ENCODE data around the gene AGO3.

AGO3 gene

DNA sequence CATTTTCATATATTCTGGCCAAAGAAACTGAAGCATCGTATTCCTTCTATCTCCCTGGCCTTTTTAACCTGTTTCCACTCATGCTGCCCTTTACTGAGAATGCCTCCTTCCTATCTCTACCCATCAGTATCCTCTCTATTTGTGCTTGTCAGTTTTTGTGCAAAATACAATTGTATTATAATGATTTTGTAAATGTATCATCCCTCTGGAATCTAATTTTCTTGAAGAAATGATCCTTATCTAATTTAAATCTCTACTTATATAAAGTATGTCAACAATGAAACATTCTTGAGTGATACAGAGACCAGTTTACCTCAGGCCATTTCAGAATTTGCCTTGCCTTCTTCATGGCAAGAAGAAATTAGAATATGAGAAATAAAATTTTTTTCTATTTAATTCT lies 93.9 kb downstream of the AGO3 start:
- TF ChIP-seq, protein P1, sequence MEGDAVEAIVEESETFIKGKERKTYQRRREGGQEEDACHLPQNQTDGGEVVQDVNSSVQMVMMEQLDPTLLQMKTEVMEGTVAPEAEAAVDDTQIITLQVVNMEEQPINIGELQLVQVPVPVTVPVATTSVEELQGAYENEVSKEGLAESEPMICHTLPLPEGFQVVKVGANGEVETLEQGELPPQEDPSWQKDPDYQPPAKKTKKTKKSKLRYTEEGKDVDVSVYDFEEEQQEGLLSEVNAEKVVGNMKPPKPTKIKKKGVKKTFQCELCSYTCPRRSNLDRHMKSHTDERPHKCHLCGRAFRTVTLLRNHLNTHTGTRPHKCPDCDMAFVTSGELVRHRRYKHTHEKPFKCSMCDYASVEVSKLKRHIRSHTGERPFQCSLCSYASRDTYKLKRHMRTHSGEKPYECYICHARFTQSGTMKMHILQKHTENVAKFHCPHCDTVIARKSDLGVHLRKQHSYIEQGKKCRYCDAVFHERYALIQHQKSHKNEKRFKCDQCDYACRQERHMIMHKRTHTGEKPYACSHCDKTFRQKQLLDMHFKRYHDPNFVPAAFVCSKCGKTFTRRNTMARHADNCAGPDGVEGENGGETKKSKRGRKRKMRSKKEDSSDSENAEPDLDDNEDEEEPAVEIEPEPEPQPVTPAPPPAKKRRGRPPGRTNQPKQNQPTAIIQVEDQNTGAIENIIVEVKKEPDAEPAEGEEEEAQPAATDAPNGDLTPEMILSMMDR (conservative IDR thresholded peaks at IDR 0.05; ENCODE audit: low read depth, low read length), result no peak
- no peak overlapping the region for H3K4me3 ChIP-seq (ENCODE audit: low read length)
- DNase-seq (ENCODE audit: low read depth), result no peak

DNA sequence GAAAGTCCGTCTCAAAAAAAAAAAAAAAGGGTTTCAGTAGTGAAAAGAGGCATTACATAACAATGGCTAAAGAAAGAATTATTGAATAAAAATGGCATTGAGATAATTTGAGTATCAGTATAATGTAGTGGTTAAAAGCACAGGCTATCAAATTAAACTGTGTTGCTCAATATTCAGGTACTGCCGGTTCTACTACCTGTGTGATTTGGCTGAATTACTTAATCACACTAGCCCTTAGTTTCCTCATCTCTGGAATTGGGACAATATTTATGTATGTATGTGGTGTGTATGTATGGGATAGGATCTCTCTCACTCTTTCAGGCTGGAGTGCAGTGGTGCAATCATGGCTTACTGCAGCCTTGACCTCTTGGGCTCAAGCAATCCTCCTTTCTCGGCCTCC lies 96.9 kb downstream of the AGO3 start:
- no peak for DNase-seq (ENCODE audit: low read depth)
- TF ChIP-seq, protein P1 (conservative IDR thresholded peaks at IDR 0.05; ENCODE audit: low read depth, low read length), result no peak
- no peak overlapping the region for H3K4me3 ChIP-seq (ENCODE audit: low read length)

DNA sequence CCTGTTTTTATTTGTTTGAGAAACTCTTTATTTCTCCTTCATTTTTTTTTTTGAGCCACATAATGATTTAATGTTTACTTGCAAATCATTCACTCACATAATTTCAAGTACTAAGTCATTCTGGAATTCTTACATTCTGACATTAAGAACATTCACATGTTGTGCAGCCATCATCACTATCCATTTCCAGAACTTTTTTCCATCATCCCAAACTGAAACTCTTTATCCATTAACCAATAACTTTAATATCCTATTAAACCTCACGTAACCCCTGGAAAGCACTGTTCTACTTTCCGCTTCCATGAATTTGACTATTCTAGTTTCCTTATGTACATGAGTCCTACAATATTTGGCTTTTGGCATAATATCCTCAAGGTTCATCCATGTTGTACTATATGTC lies 100.5 kb downstream of the AGO3 start:
- no peak for DNase-seq (ENCODE audit: low read depth)
- no peak overlapping the region for H3K4me3 ChIP-seq (ENCODE audit: low read length)
- TF ChIP-seq, protein P1 (conservative IDR thresholded peaks at IDR 0.05; ENCODE audit: low read depth, low read length), result no peak

DNA sequence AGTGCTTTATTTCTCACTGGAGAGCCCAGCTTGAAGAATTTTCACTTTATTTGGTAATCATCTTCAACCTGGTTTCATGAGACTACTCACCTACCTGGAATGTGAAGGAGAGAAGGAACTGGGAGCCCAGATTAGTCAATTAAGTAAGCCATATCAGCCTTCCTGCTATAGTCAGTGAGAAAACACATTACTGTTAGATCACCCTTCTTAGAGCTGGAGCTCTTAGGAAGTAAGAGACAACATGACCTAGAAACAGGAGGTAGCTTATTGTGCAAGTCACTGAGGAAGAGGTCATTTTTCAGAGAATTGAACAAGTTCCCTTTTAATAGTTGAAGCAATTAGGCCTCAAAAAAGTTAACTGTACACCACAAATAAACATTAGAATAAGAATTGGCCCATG lies 103.8 kb downstream of the AGO3 start:
- no peak overlapping the region for H3K4me3 ChIP-seq (ENCODE audit: low read length)
- TF ChIP-seq, protein P1 (conservative IDR thresholded peaks at IDR 0.05; ENCODE audit: low read depth, low read length), result no peak
- peak; percentile 26 for DNase-seq (ENCODE audit: low read depth)

DNA sequence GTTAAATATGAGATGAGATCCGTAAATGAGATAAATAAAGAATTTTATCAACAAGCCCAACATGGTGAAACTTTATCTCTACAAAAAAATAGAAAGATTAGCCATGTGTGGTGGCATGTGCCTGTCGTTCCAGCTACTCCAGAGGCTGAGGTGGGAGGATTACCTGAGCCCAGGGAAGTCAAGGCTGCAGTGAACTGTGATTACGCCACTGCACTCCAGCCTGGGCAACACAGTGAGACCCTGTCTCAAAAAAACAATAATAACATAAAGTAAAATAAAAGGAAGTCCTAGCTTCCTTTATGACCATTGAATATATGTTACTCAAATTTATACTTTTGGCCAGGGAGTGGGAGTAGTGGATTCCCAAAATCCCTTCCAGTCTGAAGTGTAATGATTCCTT lies 104.2 kb downstream of the AGO3 start:
- TF ChIP-seq, protein P1 (conservative IDR thresholded peaks at IDR 0.05; ENCODE audit: low read depth, low read length), result no peak
- DNase-seq (ENCODE audit: low read depth), result no peak
- no peak overlapping the region for H3K4me3 ChIP-seq (ENCODE audit: low read length)

DNA sequence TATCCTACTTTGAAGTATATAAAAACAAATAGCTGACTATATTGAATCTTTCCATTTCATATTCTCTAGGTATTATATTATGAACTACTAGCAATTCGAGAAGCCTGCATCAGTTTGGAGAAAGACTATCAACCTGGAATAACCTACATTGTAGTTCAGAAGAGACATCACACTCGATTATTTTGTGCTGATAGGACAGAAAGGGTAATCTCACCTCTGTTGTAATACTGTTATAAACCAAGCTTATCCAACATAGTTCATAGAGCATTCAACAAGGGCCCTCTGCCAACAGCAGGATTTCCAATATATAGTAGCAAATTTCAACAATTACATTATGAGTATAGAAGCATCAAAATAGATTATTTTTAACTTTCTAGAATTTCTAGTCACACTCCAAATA lies 109.3 kb downstream of the AGO3 start:
- no peak for DNase-seq (ENCODE audit: low read depth)
- H3K4me3 ChIP-seq (ENCODE audit: low read length), result no peak overlapping the region
- TF ChIP-seq, protein P1 (conservative IDR thresholded peaks at IDR 0.05; ENCODE audit: low read depth, low read length), result no peak

DNA sequence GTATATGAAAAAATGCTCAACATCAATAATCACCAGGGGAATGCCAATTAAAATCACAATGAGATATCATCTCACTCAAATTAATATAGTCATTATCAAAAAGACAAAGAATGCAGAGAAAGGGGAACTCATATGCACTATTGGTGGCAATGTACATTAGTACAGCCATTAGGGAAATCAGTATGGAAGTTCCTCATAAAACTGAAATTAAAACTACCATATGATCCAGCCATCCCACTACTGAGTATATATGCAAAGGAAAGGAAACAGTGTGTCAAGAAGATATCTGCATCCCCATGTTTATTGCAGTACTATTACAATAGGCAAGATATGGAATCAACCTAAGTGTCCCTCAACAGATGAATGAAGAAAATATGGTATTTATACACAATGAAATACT lies 120.9 kb downstream of the AGO3 start:
- no peak for DNase-seq (ENCODE audit: low read depth)
- TF ChIP-seq, protein P1 (conservative IDR thresholded peaks at IDR 0.05; ENCODE audit: low read depth, low read length), result no peak
- no peak overlapping the region for H3K4me3 ChIP-seq (ENCODE audit: low read length)

Data from retinal pigment epithelial cell (primary cell).